Trophoblast cell (in vitro differentiated cells and primary cell): ENCODE measurements around the gene SPOCK2.

Experiments
- DNase-seq, 2 donors: peaks; one replicate each; pipeline ENCODE4 v3.0.0-alpha.2; 2016
- H2AFZ ChIP-seq: 2 replicates; pipeline ENCODE4 v1.6.1; 2013; ENCODE audit warnings: low read length, moderate library complexity, mild to moderate bottlenecking; ENCODE audit not compliant: insufficient read depth, poor library complexity
- H2AK5ac ChIP-seq: 2 replicates; pipeline ENCODE4 v1.6.1; 2013; ENCODE audit warnings: mild to moderate bottlenecking, low read length
- H2BK120ac ChIP-seq: 2 replicates; pipeline ENCODE4 v1.6.1; 2013; ENCODE audit warnings: low read length, mild to moderate bottlenecking, moderate library complexity; ENCODE audit not compliant: insufficient read depth, poor library complexity
- H2BK12ac ChIP-seq: 2 replicates; pipeline ENCODE4 v1.6.1; 2013; ENCODE audit warnings: mild to moderate bottlenecking, low read length, moderate library complexity
- H2BK5ac ChIP-seq: 2 replicates; pipeline ENCODE4 v1.6.1; 2013; ENCODE audit warnings: low read length, low read depth, moderate library complexity, mild to moderate bottlenecking; ENCODE audit not compliant: poor library complexity
- H3K14ac ChIP-seq: 2 replicates; pipeline ENCODE4 v1.6.1; 2013; ENCODE audit warnings: mild to moderate bottlenecking, low read length
- H3K18ac ChIP-seq: 2 replicates; pipeline ENCODE4 v1.6.1; 2013; ENCODE audit warnings: mild to moderate bottlenecking, low read length
- H3K23ac ChIP-seq: 2 replicates; pipeline ENCODE4 v1.6.1; 2013; ENCODE audit warnings: low read length
- H3K27ac ChIP-seq: 2 replicates; pipeline ENCODE4 v1.5.1; 2013; ENCODE audit warnings: low read depth, mild to moderate bottlenecking, inconsistent platforms, low read length, moderate library complexity
- H3K27me3 ChIP-seq: 2 replicates; pipeline ENCODE4 v1.6.1; 2013; ENCODE audit warnings: inconsistent platforms, mild to moderate bottlenecking, low read length, moderate library complexity; ENCODE audit not compliant: insufficient read depth
- H3K36me3 ChIP-seq, 2 experiments: 1 replicate in 1 of 2; 2 replicates in 1 of 2; pipeline ENCODE4 v1.6.1; 2013; ENCODE audit warnings: low read length in 2 of 2, mild to moderate bottlenecking in 2 of 2, moderate library complexity in 1 of 2; ENCODE audit not compliant: insufficient read depth in 2 of 2, control insufficient read depth in 1 of 2
- H3K4ac ChIP-seq: 2 replicates; pipeline ENCODE4 v1.6.1; 2013; ENCODE audit warnings: low read depth, mild to moderate bottlenecking, low read length, moderate library complexity
- H3K4me1 ChIP-seq, 2 experiments: 1 replicate in 1 of 2; 2 replicates in 1 of 2; pipeline ENCODE4 v1.6.1; 2013; ENCODE audit warnings: low read length in 2 of 2, mild to moderate bottlenecking in 2 of 2, moderate library complexity in 1 of 2; ENCODE audit not compliant: insufficient read depth in 2 of 2, control insufficient read depth in 1 of 2
- H3K4me2 ChIP-seq: 2 replicates; pipeline ENCODE4 v1.6.1; 2013; ENCODE audit warnings: inconsistent platforms, mild to moderate bottlenecking, low read length, moderate library complexity
- H3K4me3 ChIP-seq: 2 replicates; pipeline ENCODE4 v1.5.1; 2013; ENCODE audit warnings: mild to moderate bottlenecking, low read depth, low read length, inconsistent platforms
- H3K79me1 ChIP-seq: one replicate; pipeline ENCODE4 v1.6.1; 2013; ENCODE audit warnings: low read length
- H3K79me2 ChIP-seq: 2 replicates; pipeline ENCODE4 v1.6.1; 2013; ENCODE audit warnings: low read length, mild to moderate bottlenecking; ENCODE audit not compliant: control insufficient read depth, insufficient read depth, poor library complexity
- H3K9ac ChIP-seq: 2 replicates; pipeline ENCODE4 v1.6.1; 2013; ENCODE audit warnings: mild to moderate bottlenecking, low read length
- H3K9me3 ChIP-seq: 2 replicates; pipeline ENCODE4 v1.6.1; 2013; ENCODE audit warnings: low read depth, mild to moderate bottlenecking, control low read depth, inconsistent platforms, low read length; ENCODE audit not compliant: insufficient read depth
- H4K12ac ChIP-seq: 2 replicates; pipeline ENCODE4 v1.6.1; 2013; ENCODE audit warnings: low read depth, mild to moderate bottlenecking, low read length, moderate library complexity
- H4K8ac ChIP-seq: 2 replicates; pipeline ENCODE4 v1.6.1; 2013; ENCODE audit warnings: low read depth, mild to moderate bottlenecking, low read length, moderate library complexity
- H4K91ac ChIP-seq: one replicate; pipeline ENCODE4 v1.6.1; 2013; ENCODE audit warnings: low read depth, mild to moderate bottlenecking, low read length, moderate library complexity
- WGBS: extraction: QIAGEN DNeasy Blood & Tissue Kit; methylation state at CpG from one replicate; pipeline ENCODE4 v1.1.7; 2013; ENCODE audit warnings: missing lambda C conversion rate; ENCODE audit not compliant: insufficient read length, insufficient coverage; ENCODE audit errors: extremely low coverage; 5-methylcytosine and 5-hydroxymethylcytosine counted together

SPOCK2 gene

DNA sequence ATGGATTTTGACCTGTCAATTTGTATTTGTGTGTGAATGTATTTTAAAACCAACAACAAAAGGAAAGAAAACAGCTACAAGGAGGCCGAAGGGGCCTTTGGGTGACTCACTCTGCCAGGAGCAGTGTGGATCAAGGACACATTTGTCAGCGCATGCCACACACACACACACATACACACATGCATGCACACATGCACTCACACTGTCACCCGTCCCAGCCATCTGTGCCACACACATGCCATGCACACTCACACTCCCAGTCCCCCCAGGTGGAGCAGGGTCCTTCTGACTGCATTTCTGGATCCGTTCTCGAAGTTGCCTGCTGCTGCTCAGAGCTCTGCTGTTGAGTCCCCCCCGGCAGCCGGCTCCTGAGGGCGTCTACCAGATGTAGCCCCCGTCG, 26.0 kb downstream of the SPOCK2 start:
- Histone ChIP-seq H3K4me2 (no peak overlapping the region), H3K4me3 (peak overlapping the region; percentile 38), H3K4ac (no peak overlapping the region), H3K4me1 (no peaks in the 10 kb centered on the region), H3K23ac (no peak overlapping the region), H3K14ac (no peak overlapping the region), H4K91ac (no peak overlapping the region), H3K27ac (no peak overlapping the region), H4K12ac (no peak overlapping the region), H2AK5ac (no peak overlapping the region), H2AFZ (no peak overlapping the region), H3K27me3 (no peaks in the 10 kb centered on the region), H3K79me2 (no peaks in the 10 kb centered on the region), H3K9me3 (no peaks in the 10 kb centered on the region), H2BK12ac (no peak overlapping the region), H2BK5ac (no peak overlapping the region), H2BK120ac (no peak overlapping the region), H3K36me3 (no peaks in the 10 kb centered on the region), H4K8ac (no peak overlapping the region), H3K79me1 (no peaks in the 10 kb centered on the region), H3K9ac (no peak overlapping the region), H3K18ac (no peak overlapping the region)
- no CpG with 5 or more reads among the region's 10 CpGs for WGBS
- no peak for DNase-seq

DNA sequence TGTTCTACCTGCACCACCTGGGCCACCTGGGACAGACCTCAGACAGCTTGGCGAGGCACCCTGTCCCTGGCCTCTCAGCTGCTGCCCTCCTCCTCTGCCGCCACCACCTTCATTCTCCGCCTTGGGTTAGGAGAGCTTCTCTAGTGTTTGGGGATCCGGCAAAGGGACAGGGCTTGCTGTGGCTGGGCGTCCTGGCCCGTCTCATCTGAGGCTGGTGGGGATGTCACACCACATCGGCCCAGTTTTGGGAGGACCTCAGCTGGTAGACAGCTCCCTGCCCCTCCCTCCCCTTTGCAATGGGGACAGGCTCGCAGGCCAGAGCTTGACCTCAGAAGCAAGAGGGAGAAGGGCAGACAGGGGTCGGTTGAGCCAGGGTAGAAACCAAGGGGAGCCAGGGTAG, 26.4 kb downstream of the SPOCK2 start:
- Histone ChIP-seq H3K4ac (no peak overlapping the region), H3K36me3 (no peaks in the 10 kb centered on the region), H3K4me1 (no peaks in the 10 kb centered on the region), H3K9ac (no peak overlapping the region), H4K12ac (no peak overlapping the region), H3K9me3 (no peaks in the 10 kb centered on the region), H3K23ac (no peak overlapping the region), H3K4me2 (no peak overlapping the region), H4K91ac (no peak overlapping the region), H2BK12ac (no peak overlapping the region), H3K18ac (no peak overlapping the region), H2AFZ (no peak overlapping the region), H3K27me3 (no peaks in the 10 kb centered on the region), H3K27ac (no peak overlapping the region), H3K79me2 (no peaks in the 10 kb centered on the region), H2BK5ac (no peak overlapping the region), H2AK5ac (no peak overlapping the region), H2BK120ac (no peak overlapping the region), H3K14ac (no peak overlapping the region), H4K8ac (no peak overlapping the region), H3K79me1 (no peaks in the 10 kb centered on the region), H3K4me3 (no peak overlapping the region)
- DNase-seq = no peak
- WGBS = no CpG with 5 or more reads among the region's 9 CpGs

DNA sequence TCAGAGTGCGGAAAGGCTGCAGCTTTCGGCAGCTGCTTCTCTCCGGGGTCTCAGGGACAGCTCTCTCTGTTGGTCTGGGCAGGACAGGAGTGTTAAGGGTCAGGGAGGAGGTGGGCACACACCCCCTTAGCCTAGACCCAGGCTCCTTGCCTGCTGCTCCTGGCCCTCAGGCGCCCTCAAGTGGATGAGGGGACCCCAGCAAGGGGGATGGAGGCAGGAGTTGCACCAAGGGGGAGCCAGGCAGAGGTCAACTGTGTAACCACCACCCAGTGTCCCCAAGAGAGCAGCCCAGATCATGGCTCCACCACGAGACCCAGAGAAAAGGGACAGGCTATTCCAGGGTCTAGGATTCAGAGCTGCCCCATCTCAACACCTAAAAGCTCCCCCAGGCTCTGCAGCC, 26.9 kb downstream of the SPOCK2 start:
- H3K9ac ChIP-seq = no peak overlapping the region
- no peak overlapping the region for H3K4me3 ChIP-seq
- H4K8ac ChIP-seq = no peak overlapping the region
- H3K27ac ChIP-seq = no peak overlapping the region
- WGBS = no CpG with 5 or more reads among the region's 5 CpGs
- no peak overlapping the region for H3K4me2 ChIP-seq
- no peak overlapping the region for H4K12ac ChIP-seq
- H3K36me3 ChIP-seq = no peaks in the 10 kb centered on the region
- H3K14ac ChIP-seq = no peak overlapping the region
- H3K79me2 ChIP-seq = no peaks in the 10 kb centered on the region
- H3K4ac ChIP-seq = no peak overlapping the region
- DNase-seq = no peak
- no peak overlapping the region for H2BK5ac ChIP-seq
- H3K23ac ChIP-seq = no peak overlapping the region
- H3K18ac ChIP-seq = no peak overlapping the region
- no peak overlapping the region for H2AFZ ChIP-seq
- no peaks in the 10 kb centered on the region for H3K4me1 ChIP-seq
- no peak overlapping the region for H2BK120ac ChIP-seq
- H4K91ac ChIP-seq = no peak overlapping the region
- H3K79me1 ChIP-seq = no peaks in the 10 kb centered on the region
- H3K27me3 ChIP-seq = no peaks in the 10 kb centered on the region
- H2AK5ac ChIP-seq = no peak overlapping the region
- no peaks in the 10 kb centered on the region for H3K9me3 ChIP-seq
- no peak overlapping the region for H2BK12ac ChIP-seq

DNA sequence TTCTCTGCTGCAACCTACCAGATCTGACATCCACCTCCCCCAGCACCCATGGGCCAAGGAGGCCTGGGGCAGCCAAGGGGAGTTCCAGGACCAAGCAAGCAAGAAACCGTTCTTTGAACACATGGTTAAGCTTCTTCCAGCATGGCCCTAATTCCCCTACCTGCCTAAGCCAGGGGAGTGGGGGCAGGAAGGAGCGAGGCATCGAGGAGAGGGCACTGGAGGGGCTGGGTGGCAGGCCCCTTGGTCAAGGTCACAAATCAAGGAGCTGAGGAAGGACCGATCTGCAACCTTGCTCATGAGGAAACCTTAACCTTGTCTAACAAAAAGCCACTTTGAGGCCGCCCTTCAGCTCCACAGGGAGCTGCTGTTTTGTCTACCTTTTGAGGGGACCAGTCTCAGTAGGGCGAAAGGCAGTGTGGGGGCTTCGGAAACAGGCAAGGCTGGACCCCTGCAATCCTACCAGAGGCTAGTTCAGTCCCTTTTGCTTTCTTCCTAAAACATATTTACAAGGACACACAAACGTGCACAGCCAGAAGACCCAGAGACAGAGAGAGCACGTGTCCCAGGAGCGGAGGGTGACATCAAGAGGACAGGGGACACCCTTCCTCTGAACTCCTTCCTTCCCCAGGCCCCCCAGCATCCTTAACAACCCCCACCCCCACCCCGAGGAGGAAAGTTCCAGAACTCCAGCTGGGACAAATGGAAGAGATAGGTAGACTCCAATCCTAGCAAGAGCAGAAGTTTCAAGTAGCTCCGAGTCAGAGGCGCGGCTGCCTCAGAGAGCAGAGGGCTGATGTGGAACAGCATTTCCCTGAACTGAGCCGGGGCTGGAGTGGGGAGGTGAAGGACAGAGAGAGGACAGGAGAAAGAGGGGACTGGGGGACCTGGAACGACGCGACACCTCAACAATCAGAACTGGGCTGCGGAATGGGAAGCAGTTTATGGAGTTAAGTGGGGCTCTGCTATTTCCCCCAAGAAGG, 28.2 kb downstream of the SPOCK2 start:
- no peak overlapping the region for H3K23ac ChIP-seq
- H3K4me2 ChIP-seq = no peak overlapping the region
- no peak overlapping the region for H4K12ac ChIP-seq
- H3K14ac ChIP-seq = no peak overlapping the region
- no peak overlapping the region for H3K9ac ChIP-seq
- H3K27me3 ChIP-seq = no peaks in the 10 kb centered on the region
- no peak overlapping the region for H2BK5ac ChIP-seq
- H4K8ac ChIP-seq = no peak overlapping the region
- no peaks in the 10 kb centered on the region for H3K79me1 ChIP-seq
- H2BK12ac ChIP-seq = no peak overlapping the region
- H2AK5ac ChIP-seq = no peak overlapping the region
- no peak overlapping the region for H3K18ac ChIP-seq
- H3K4ac ChIP-seq = no peak overlapping the region
- no peak overlapping the region for H2AFZ ChIP-seq
- WGBS = no CpG with 5 or more reads among the region's 19 CpGs
- no peaks in the 10 kb centered on the region for H3K79me2 ChIP-seq
- H3K4me3 ChIP-seq = no peak overlapping the region
- no peak overlapping the region for H2BK120ac ChIP-seq
- no peak overlapping the region for H4K91ac ChIP-seq
- no peak overlapping the region for H3K27ac ChIP-seq
- no peaks in the 10 kb centered on the region for H3K9me3 ChIP-seq
- H3K36me3 ChIP-seq = no peaks in the 10 kb centered on the region
- no peak for DNase-seq
- no peaks in the 10 kb centered on the region for H3K4me1 ChIP-seq
